K562 (cell line): Measurements from ENCODE around the gene STT3B. TPM values are rescaled to one million over a fixed set of nuclear protein-coding genes. Genes with fewer than 3 reads are reported as not detected.

Experiments used
- BRD9 ChIP-seq: fragments of 450-650 bp; IDR thresholded peaks from 2 replicates; pipeline ENCODE4 v1.6.1; 2018; ENCODE audit warnings: low read depth; ENCODE audit not compliant: partially characterized antibody
- EHMT2 ChIP-seq: fragments of 450-650 bp; IDR thresholded peaks from 2 replicates; pipeline ENCODE4 v1.6.1; 2018; ENCODE audit warnings: antibody characterized with exemption
- EP400 ChIP-seq: fragments of 450-650 bp; IDR thresholded peaks from 2 replicates; pipeline ENCODE4 v1.6.1; 2017; ENCODE audit warnings: antibody characterized with exemption, mild to moderate bottlenecking, moderate library complexity
- FOXA3 ChIP-seq, 2 experiments: fragments of 450-650 bp in 1 of 2; sonication (generic) in 1 of 2; formaldehyde crosslinking; IDR thresholded peaks in 1 of 2; conservative IDR thresholded peaks in 1 of 2; 2 replicates each; pipeline versions ENCODE4 v1.4.0 to v1.8.0; 2020 to 2022; ENCODE audit warnings: mild to moderate bottlenecking in 2 of 2, missing genetic modification reagents in 1 of 2
- HBP1 ChIP-seq: fragments of 450-650 bp; formaldehyde crosslinking; IDR thresholded peaks from 2 replicates; pipeline ENCODE4 v1.4.0; 2022; ENCODE audit warnings: missing genetic modification characterization
- ILK ChIP-seq: fragments of 450-650 bp; IDR thresholded peaks from 2 replicates; pipeline ENCODE4 v1.6.1; 2016; ENCODE audit warnings: missing genetic modification characterization, low read depth, mild to moderate bottlenecking, missing compliant biosample characterization, moderate library complexity, borderline replicate concordance
- KAT2B ChIP-seq: IDR thresholded peaks from one replicate; pipeline ENCODE4 v1.6.1; 2012; ENCODE audit warnings: low read depth, mild to moderate bottlenecking, control low read depth, inconsistent platforms, low read length, moderate library complexity
- KLF6 ChIP-seq: fragments of 250-450 bp; sonication (Bioruptor Pico); IDR thresholded peaks from 2 replicates; pipeline ENCODE4 v1.4.0; 2020; ENCODE audit warnings: mild to moderate bottlenecking, moderate library complexity, borderline replicate concordance
- NEUROD1 ChIP-seq: fragments of 150-350 bp; IDR thresholded peaks from 2 replicates; pipeline ENCODE4 v1.6.1; 2014; ENCODE audit warnings: borderline replicate concordance, low read length, low read depth; ENCODE audit not compliant: partially characterized antibody
- PCBP2 ChIP-seq: fragments of 200-400 bp; formaldehyde crosslinking; IDR thresholded peaks from 2 replicates; pipeline ENCODE4 v1.6.1; 2018; ENCODE audit warnings: low read length, low read depth, mild to moderate bottlenecking, moderate library complexity; ENCODE audit not compliant: poor library complexity, severe bottlenecking
- POLR3G ChIP-seq: IDR thresholded peaks from 2 replicates; pipeline ENCODE4 v1.6.1; 2011; ENCODE audit not compliant: insufficient read length, insufficient replicate concordance; ENCODE audit errors: extremely low read depth
- SREBF2 ChIP-seq: sonication (generic); formaldehyde crosslinking; IDR thresholded peaks from 2 replicates; pipeline ENCODE4 v1.4.0; 2020; ENCODE audit warnings: mild to moderate bottlenecking, missing genetic modification reagents
- TCF15 ChIP-seq: fragments of 250-450 bp; sonication (Bioruptor Pico); IDR thresholded peaks from 2 replicates; pipeline ENCODE4 v1.8.0; 2022; ENCODE audit warnings: moderate library complexity, mild to moderate bottlenecking, inconsistent platforms
- ZBED1 ChIP-seq: IDR thresholded peaks from 2 replicates; pipeline ENCODE4 v1.6.1; 2014
- ZC3H11A ChIP-seq: IDR thresholded peaks from 2 replicates; pipeline ENCODE4 v1.6.1; 2012; ENCODE audit warnings: low read depth, low read length, improper control_type of control experiment
- ZNF140 ChIP-seq: fragments of 250-450 bp; sonication (Bioruptor Pico); IDR thresholded peaks from 2 replicates; pipeline ENCODE4 v1.8.0; 2021; ENCODE audit warnings: moderate library complexity, mild to moderate bottlenecking, inconsistent platforms
- ZNF184 ChIP-seq: sonication (generic); formaldehyde crosslinking; IDR thresholded peaks from 2 replicates; pipeline ENCODE4 v1.5.0; 2020; ENCODE audit warnings: missing genetic modification reagents
- ZNF253 ChIP-seq: fragments of 250-450 bp; sonication (Bioruptor Pico); conservative IDR thresholded peaks from 2 replicates; pipeline ENCODE4 v1.6.1; 2021; ENCODE audit warnings: mild to moderate bottlenecking
- ZNF384 ChIP-seq: IDR thresholded peaks from 2 replicates; pipeline ENCODE4 v1.6.1; 2012; ENCODE audit warnings: low read depth, low read length, improper control_type of control experiment
- ZNF57 ChIP-seq: fragments of 450-650 bp; formaldehyde crosslinking; IDR thresholded peaks from 2 replicates; pipeline ENCODE4 v1.4.0; 2020; ENCODE audit warnings: mild to moderate bottlenecking, moderate library complexity
- ZNF75A ChIP-seq: fragments of 450-650 bp; formaldehyde crosslinking; IDR thresholded peaks from 2 replicates; pipeline ENCODE4 v1.4.0; 2020; ENCODE audit warnings: mild to moderate bottlenecking
- polyA plus RNA-seq, 8 experiments: library from polyadenylated mRNA; depleted of rRNA in 4 of 8; stranded (reverse) in 5 of 8; unstranded in 3 of 8; fragments of >200 nt; fragmentation: Nextera tagmentation in 2 of 8; fragmentation: Illumina TruSeq in 1 of 8; extraction: Ambion mirVana in 2 of 8; extraction: Trizol in 1 of 8; gene quantifications; 2 replicates each; pipeline versions ENCODE4 v1.2.1 to v1.2.3, GENCODE V29; 2011 to 2014; ENCODE audit warnings: inconsistent platforms in 1 of 8, missing spikeins in 1 of 8
- total RNA-seq, 7 experiments: library from RNA; depleted of rRNA in 6 of 7; stranded (reverse); fragments of >200 nt in 6 of 7; fragmentation: Illumina TruSeq in 2 of 7; extraction: Trizol in 2 of 7; gene quantifications; 2 replicates each; pipeline versions ENCODE4 v1.2.1 to v1.2.3, GENCODE V29; 2011 to 2021; ENCODE audit warnings: low replicate concordance in 1 of 7
- TF ChIP-seq, protein P1 (sequence below): IDR thresholded peaks from 2 replicates; pipeline ENCODE4 v1.6.1; 2011; ENCODE audit warnings: borderline replicate concordance, low read depth, mild to moderate bottlenecking, moderate library complexity, low read length; ENCODE audit not compliant: insufficient read depth, poor library complexity, severe bottlenecking
- TF ChIP-seq, protein P2 (sequence below): fragments of 250-450 bp; sonication (Bioruptor Pico); IDR thresholded peaks from 2 replicates; pipeline ENCODE4 v1.8.0; 2021; ENCODE audit warnings: moderate library complexity, mild to moderate bottlenecking, inconsistent platforms

Gene STT3B
- total and polyA plus RNA-seq, 9 of the 15 experiments (the other 6 are each of a cell fraction or from before 2014, with no cell fraction given): 22.4 to 147 (median 100) TPM

DNA sequence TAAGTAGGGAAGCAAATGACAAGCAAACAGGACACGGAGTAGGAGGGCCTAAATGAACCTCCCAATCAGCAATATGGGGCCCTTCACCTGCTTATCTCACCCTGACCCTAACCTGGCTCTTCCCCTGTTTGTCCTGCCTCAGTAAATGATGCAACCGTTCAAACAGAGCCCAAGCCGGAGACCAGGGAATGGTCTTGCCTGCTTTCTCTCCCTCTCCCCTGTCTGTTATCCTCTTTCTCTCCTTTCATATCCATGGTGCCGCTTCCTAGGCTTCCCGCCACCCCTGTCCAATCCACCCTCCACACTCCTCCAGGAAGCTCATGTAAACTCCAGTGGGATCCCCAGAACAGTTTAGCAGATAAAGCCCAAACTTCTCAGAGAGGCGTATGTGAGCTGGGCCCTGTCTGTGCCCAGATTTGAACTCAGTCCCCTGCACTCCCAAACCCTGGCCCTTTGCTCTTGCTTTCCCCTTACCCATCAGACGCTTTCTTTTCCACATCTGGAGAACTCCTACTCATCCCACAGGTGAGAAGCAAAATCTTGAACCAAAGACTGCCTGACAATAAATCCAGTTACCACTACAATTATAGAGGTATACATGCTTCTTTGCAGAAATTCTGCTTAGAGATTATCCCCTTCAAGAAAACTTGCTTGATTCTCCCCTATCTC lies 45.7 kb upstream of the STT3B start (continued):
- TF ChIP-seq BRD9: peak; percentile 59
- TF ChIP-seq EHMT2: peak; percentile 22; the same call in 1 of the 2 replicates
- no peak for TF ChIP-seq ZBED1
- TF ChIP-seq NEUROD1: no peak
- no peak for TF ChIP-seq PCBP2
- no peak for TF ChIP-seq SREBF2 (CRISPR knock-in tag)
- no peak for TF ChIP-seq ZNF57
- 0 out of 2 replicates have a peak, but pooled peaks have one; percentile 65 for TF ChIP-seq TCF15
- TF ChIP-seq ZNF184 (CRISPR knock-in tag): peak; percentile 81; the same call in 1 of the 2 replicates
- TF ChIP-seq EP400: peak; percentile 45
- TF ChIP-seq ZNF253 (CRISPR knock-in tag): no peak
- TF ChIP-seq, protein P1, sequence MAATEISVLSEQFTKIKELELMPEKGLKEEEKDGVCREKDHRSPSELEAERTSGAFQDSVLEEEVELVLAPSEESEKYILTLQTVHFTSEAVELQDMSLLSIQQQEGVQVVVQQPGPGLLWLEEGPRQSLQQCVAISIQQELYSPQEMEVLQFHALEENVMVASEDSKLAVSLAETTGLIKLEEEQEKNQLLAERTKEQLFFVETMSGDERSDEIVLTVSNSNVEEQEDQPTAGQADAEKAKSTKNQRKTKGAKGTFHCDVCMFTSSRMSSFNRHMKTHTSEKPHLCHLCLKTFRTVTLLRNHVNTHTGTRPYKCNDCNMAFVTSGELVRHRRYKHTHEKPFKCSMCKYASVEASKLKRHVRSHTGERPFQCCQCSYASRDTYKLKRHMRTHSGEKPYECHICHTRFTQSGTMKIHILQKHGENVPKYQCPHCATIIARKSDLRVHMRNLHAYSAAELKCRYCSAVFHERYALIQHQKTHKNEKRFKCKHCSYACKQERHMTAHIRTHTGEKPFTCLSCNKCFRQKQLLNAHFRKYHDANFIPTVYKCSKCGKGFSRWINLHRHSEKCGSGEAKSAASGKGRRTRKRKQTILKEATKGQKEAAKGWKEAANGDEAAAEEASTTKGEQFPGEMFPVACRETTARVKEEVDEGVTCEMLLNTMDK: no peak
- TF ChIP-seq, protein P2, sequence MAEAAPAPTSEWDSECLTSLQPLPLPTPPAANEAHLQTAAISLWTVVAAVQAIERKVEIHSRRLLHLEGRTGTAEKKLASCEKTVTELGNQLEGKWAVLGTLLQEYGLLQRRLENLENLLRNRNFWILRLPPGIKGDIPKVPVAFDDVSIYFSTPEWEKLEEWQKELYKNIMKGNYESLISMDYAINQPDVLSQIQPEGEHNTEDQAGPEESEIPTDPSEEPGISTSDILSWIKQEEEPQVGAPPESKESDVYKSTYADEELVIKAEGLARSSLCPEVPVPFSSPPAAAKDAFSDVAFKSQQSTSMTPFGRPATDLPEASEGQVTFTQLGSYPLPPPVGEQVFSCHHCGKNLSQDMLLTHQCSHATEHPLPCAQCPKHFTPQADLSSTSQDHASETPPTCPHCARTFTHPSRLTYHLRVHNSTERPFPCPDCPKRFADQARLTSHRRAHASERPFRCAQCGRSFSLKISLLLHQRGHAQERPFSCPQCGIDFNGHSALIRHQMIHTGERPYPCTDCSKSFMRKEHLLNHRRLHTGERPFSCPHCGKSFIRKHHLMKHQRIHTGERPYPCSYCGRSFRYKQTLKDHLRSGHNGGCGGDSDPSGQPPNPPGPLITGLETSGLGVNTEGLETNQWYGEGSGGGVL (CRISPR knock-in tag): no peak
- TF ChIP-seq ZNF75A: no peak
- TF ChIP-seq ILK (tag): no peak
- no peak for TF ChIP-seq FOXA3 (CRISPR knock-in tag; conservative IDR thresholded peaks at IDR 0.05 in 1 of 2, IDR thresholded peaks at IDR 0.05 in 1 of 2)
- no peak for TF ChIP-seq ZC3H11A
- TF ChIP-seq POLR3G: no peak
- no peak for TF ChIP-seq KAT2B
- no peak for TF ChIP-seq ZNF384
- no peak for TF ChIP-seq HBP1 (CRISPR knock-in tag)
- TF ChIP-seq KLF6 (CRISPR knock-in tag): 0 out of 2 replicates have a peak, but pooled peaks have one; percentile 19
- TF ChIP-seq ZNF140 (CRISPR knock-in tag): no peak
